ENCODE measurements around the gene SORBS2.

The SORBS2 gene

GRCh38 chr4:185542626-185543315, 269.2 kb downstream of the SORBS2 start:
- DNase-seq: no peak

DNA sequence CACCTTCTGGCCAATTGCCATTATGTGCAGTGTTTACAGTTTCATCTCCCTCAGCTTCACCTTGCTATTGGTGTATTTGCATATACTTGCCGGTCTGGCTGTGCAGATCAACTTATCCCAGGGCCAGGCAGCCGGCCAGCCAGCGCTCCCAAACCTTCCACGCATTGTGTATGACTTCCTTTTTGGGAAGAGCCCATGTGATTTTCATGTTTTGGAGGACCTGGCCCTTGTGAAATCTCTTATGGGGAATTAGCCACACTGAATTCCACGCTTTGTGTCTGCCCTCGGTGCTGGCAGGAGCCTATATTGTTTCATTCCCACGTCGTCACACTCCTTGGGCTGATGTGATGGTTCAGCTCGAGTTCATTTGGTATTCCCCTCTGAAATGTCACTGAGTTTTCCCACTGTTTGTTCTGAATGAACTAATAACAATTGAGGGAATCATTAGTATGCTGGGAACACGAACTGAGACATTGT, 270.7 kb downstream of the SORBS2 start:
- no peak for DNase-seq

- DNase-seq: no peak
These were observed 271.4 kb downstream of the SORBS2 start for GRCh38 chr4:185540487-185541120.

DNA sequence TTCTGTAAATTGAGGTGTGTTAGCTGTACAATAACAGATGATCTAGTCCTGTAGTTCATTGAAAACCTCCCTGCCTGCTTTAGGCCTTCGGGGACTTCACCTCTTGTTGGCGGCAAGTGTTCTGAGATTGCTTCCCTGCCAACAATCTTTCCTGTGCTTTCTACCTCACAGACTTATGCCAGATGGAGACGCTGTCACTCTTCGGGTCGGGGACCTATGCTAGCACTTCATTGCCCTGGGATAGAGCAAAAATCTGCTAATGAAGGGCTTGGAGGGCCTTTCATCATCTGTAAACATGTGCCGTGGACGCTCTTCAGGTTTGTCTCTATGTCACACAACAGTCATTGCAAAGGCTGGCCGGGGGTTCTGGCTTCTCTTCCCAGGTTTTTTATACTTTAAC, 272.0 kb downstream of the SORBS2 start:
- no peak for DNase-seq

DNA sequence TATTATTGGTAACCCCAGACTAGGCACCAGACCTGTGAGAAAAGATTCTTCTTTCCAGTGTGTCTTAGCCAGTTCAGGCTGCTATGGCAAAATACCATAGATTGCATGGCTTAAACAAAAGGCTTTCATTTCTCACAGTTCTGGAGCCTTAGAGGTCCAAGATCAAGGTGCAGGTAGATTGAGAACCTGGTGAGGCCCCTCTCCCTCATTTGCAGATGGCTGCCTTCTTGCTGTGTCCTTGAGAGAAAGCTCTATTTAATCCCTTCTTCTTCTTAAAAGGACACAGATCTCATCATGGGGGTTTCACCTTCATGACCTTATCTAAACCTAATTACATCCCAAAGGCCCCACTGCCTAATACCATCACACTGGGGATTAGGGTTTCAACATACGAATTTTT, 273.2 kb downstream of the SORBS2 start:
- no peak for DNase-seq

- no peak for DNase-seq
These were observed 275.6 kb downstream of the SORBS2 start for GRCh38 chr4:185536411-185536709.

DNA sequence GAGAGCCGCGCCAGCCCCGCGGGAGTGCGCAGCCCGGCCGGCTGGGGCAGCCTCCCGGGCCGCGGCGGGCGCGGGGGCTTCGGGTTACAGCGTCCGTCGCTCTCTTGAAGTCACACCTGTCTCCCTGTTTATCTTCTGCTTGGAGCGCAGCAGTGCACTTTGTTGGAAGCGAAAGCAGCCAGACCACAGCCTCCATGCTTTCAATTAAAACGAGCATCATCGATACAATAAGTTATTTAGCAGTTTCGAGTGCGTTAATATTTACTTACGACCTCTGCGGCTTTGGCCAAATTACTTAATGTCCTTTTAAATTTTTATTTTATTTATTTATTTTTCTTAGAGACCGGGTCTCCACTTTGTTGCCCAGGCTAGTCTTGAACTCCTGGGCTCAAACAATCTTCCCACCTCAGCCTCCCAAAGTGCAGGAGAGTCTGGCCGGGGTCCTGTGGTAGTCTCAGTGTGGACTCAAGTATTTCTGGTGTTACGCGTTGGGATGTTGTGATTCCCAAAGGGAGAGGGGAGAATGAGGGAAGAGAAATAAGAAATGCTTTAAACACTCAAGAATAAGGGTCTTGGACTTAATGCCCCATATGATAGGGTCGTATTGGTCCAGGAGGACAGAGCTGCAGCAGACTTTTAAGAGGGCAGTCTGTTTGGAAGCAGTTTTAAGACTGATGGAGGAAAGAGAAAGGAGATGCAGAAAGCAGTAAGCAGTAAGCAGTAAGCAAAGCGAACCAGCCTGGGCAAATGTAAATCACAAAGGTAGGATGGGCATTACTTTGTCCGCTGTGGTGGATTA, 276.2 kb downstream of the SORBS2 start:
- DNase-seq: no peak
